Loucy (cell line): ENCODE data around the gene VAV3.

Experiments used
- H2AFZ ChIP-seq: fragments of 200-600 bp; sonication (generic); 2 replicates; pipeline ENCODE4 v1.6.0; 2016; ENCODE audit warnings: antibody characterized with exemption, mild to moderate bottlenecking, low read length, moderate library complexity
- H3F3A ChIP-seq: fragments of 200-600 bp; 2 replicates; pipeline ENCODE4 v1.6.0; 2016; ENCODE audit warnings: antibody characterized with exemption, low read depth, mild to moderate bottlenecking
- H3K27me3 ChIP-seq: fragments of 200-600 bp; sonication (generic); 2 replicates; pipeline ENCODE4 v1.6.1; 2014; ENCODE audit warnings: low read length, mild to moderate bottlenecking; ENCODE audit not compliant: insufficient read depth, poor library complexity, severe bottlenecking
- H3K36me3 ChIP-seq: fragments of 200-600 bp; sonication (generic); 2 replicates; pipeline ENCODE4 v1.6.1; 2016; ENCODE audit warnings: low read length; ENCODE audit not compliant: insufficient read depth
- H3K4me1 ChIP-seq: fragments of 200-600 bp; sonication (generic); 2 replicates; pipeline ENCODE4 v1.5.1; 2014; ENCODE audit warnings: low read length, mild to moderate bottlenecking; ENCODE audit not compliant: insufficient read depth, poor library complexity, severe bottlenecking
- H3K4me2 ChIP-seq: fragments of 200-600 bp; sonication (generic); 2 replicates; pipeline ENCODE4 v1.6.0; 2014; ENCODE audit warnings: antibody characterized with exemption, low read length, low read depth, mild to moderate bottlenecking; ENCODE audit not compliant: poor library complexity, severe bottlenecking
- H3K4me3 ChIP-seq: fragments of 200-600 bp; sonication (generic); 2 replicates; pipeline ENCODE4 v1.5.1; 2014; ENCODE audit warnings: low read length, mild to moderate bottlenecking, mixed read lengths; ENCODE audit not compliant: poor library complexity, severe bottlenecking
- H3K79me2 ChIP-seq: fragments of 200-600 bp; sonication (generic); 2 replicates; pipeline ENCODE4 v1.6.1; 2014; ENCODE audit warnings: low read length; ENCODE audit not compliant: insufficient read depth
- H3K9ac ChIP-seq: fragments of 200-600 bp; sonication (generic); 2 replicates; pipeline ENCODE4 v1.6.0; 2014; ENCODE audit warnings: mild to moderate bottlenecking, low read depth, low read length, moderate library complexity; ENCODE audit not compliant: poor library complexity, severe bottlenecking
- H3K9me2 ChIP-seq: fragments of 200-600 bp; sonication (generic); replicated peaks from 2 replicates; pipeline ENCODE4 v1.6.1; 2016; ENCODE audit warnings: low read depth, low read length, mixed read lengths
- H3K9me3 ChIP-seq: fragments of 200-600 bp; sonication (generic); 2 replicates; pipeline ENCODE4 v1.6.1; 2014; ENCODE audit warnings: mild to moderate bottlenecking, antibody characterized with exemption, low read length, low read depth; ENCODE audit not compliant: insufficient read depth
- H4K20me1 ChIP-seq: fragments of 200-600 bp; sonication (generic); 2 replicates; pipeline ENCODE4 v1.6.0; 2014; ENCODE audit warnings: antibody characterized with exemption, low read length, mild to moderate bottlenecking; ENCODE audit not compliant: insufficient read depth, poor library complexity, severe bottlenecking
- CTCF ChIP-seq: fragments of 200-600 bp; sonication (generic); conservative IDR thresholded peaks from 2 replicates; pipeline ENCODE4 v1.5.1; 2014; ENCODE audit warnings: mild to moderate bottlenecking, antibody characterized with exemption, low read length
- EZH2phosphoT487 ChIP-seq: fragments of 200-600 bp; IDR thresholded peaks from 2 replicates; pipeline ENCODE4 v1.6.1; 2018; ENCODE audit warnings: antibody characterized with exemption, mild to moderate bottlenecking, moderate library complexity, borderline replicate concordance

Gene VAV3

GRCh38 chr1:107863342-107863741, 101.6 kb downstream of the VAV3 start:
- peaks cover 57% of the 10 kb centered on the region for H3K4me1 ChIP-seq
- no peaks in the 10 kb centered on the region for H3K9me2 ChIP-seq
- H3K4me3 ChIP-seq = no peak overlapping the region
- H3K4me2 ChIP-seq = no peak overlapping the region
- H3K9ac ChIP-seq = peak overlapping the region; percentile 1
- H4K20me1 ChIP-seq = peaks cover 10% of the 10 kb centered on the region
- H3K9me3 ChIP-seq = no peaks in the 10 kb centered on the region
- H3K79me2 ChIP-seq = peaks cover 81% of the 10 kb centered on the region
- no peak overlapping the region for H2AFZ ChIP-seq
- H3F3A ChIP-seq = no peaks in the 10 kb centered on the region
- TF ChIP-seq CTCF (no peak), EZH2phosphoT487 (no peak)
- peaks cover 10% of the 10 kb centered on the region; the same call in 1 of the 2 replicates for H3K36me3 ChIP-seq
- H3K27me3 ChIP-seq = no peaks in the 10 kb centered on the region

GRCh38 chr1:107862064-107862463, 102.9 kb downstream of the VAV3 start:
- Histone ChIP-seq H3K9me2 (no peaks in the 10 kb centered on the region), H3K79me2 (peaks cover 86% of the 10 kb centered on the region), H2AFZ (no peak overlapping the region), H3F3A (no peaks in the 10 kb centered on the region), H3K9ac (no peak overlapping the region), H3K4me3 (peak overlapping the region; percentile 30), H3K4me2 (peak overlapping the region; percentile 25), H3K27me3 (no peaks in the 10 kb centered on the region), H3K4me1 (peaks cover 58% of the 10 kb centered on the region), H3K36me3 (peaks cover 10% of the 10 kb centered on the region; the same call in 1 of the 2 replicates), H3K9me3 (no peaks in the 10 kb centered on the region), H4K20me1 (peaks cover 10% of the 10 kb centered on the region)
- TF ChIP-seq CTCF (no peak), EZH2phosphoT487 (no peak)

GRCh38 chr1:107858323-107858722, 106.7 kb downstream of the VAV3 start:
- no peak overlapping the region for H2AFZ ChIP-seq
- H3K9me2 ChIP-seq = no peaks in the 10 kb centered on the region

More at GRCh38 chr1:107858323-107858722, 106.7 kb downstream of the VAV3 start:
- no peak overlapping the region for H3K4me2 ChIP-seq
- peaks cover 97% of the 10 kb centered on the region for H3K79me2 ChIP-seq
- no peak overlapping the region for H3K4me3 ChIP-seq
- peaks cover 37% of the 10 kb centered on the region for H3K4me1 ChIP-seq
- H4K20me1 ChIP-seq = peaks cover 18% of the 10 kb centered on the region
- no peaks in the 10 kb centered on the region for H3K27me3 ChIP-seq
- no peak for TF ChIP-seq EZH2phosphoT487
- no peak for TF ChIP-seq CTCF
- H3K36me3 ChIP-seq = peaks cover 17% of the 10 kb centered on the region; the same call in 1 of the 2 replicates
- no peaks in the 10 kb centered on the region for H3F3A ChIP-seq
- H3K9ac ChIP-seq = no peak overlapping the region
- H3K9me3 ChIP-seq = no peaks in the 10 kb centered on the region
